ENCODE results near the gene COA1.

COA1 gene

GRCh38 chr7:43764039-43764761 lies 34.9 kb upstream of the COA1 start:
- CTCF ChIA-PET: interaction anchor here (0.9 to 1.9 kb wide), 8 partner anchors 9 to 182 kb away, joined by 3 to 11 read pairs (median 3); partner anchors contain the start of gene STK17A
- POLR2A ChIA-PET: interaction anchor here (1.9 kb wide), 1 partner anchor 181 kb away, joined by 4 read pairs; the partner anchor contains the start of gene STK17A
- DNase-seq (ENCODE audit: extremely low spot score): peak; percentile 65
- TF ChIP-seq CTCF (IDR thresholded peaks at IDR 0.05; ENCODE audit: control extremely low read depth, extremely low read depth, low read depth, missing control alignments): no peak

GRCh38 chr7:43763183-43763582 lies 33.9 kb upstream of the COA1 start:
- no peak for TF ChIP-seq CTCF (IDR thresholded peaks at IDR 0.05; ENCODE audit: control extremely low read depth, extremely low read depth, low read depth, missing control alignments)
- POLR2A ChIA-PET: interaction anchor here (1.1 kb wide), 1 partner anchor 180 kb away, joined by 3 read pairs; the partner anchor contains the start of gene STK17A
- DNase-seq (ENCODE audit: extremely low spot score): no peak
- CTCF ChIA-PET: interaction anchor here (2.0 to 5.6 kb wide), 2 partner anchors 27 to 182 kb away, joined by 9 to 35 read pairs; partner anchors contain the start of gene STK17A

GRCh38 chr7:43761938-43762692 lies 32.8 kb upstream of the COA1 start:
- CTCF ChIA-PET: interaction anchor here (1.5 to 5.6 kb wide), 4 partner anchors 17 to 181 kb away, joined by 3 to 35 read pairs (median 6); partner anchors contain the start of gene STK17A
- DNase-seq (ENCODE audit: extremely low spot score): no peak
- no peak for TF ChIP-seq CTCF (IDR thresholded peaks at IDR 0.05; ENCODE audit: control extremely low read depth, extremely low read depth, low read depth, missing control alignments)
- POLR2A ChIA-PET: interaction anchor here (0.8 to 1.6 kb wide), 3 partner anchors 26 to 180 kb away, joined by 3 to 6 read pairs (median 6); partner anchors contain the start of gene STK17A

- DNase-seq (ENCODE audit: extremely low spot score): no peak
- CTCF ChIA-PET: interaction anchor here (1.2 to 5.6 kb wide), 6 partner anchors 16 to 180 kb away, joined by 3 to 35 read pairs (median 4); partner anchors contain the start of gene STK17A
- POLR2A ChIA-PET: interaction anchor here (1.6 kb wide), 1 partner anchor 179 kb away, joined by 6 read pairs; the partner anchor contains the start of gene STK17A
- TF ChIP-seq CTCF (IDR thresholded peaks at IDR 0.05; ENCODE audit: control extremely low read depth, extremely low read depth, low read depth, missing control alignments): no peak
These were observed 32.1 kb upstream of the COA1 start for GRCh38 chr7:43761382-43761781.

GRCh38 chr7:43760861-43761260 lies 31.5 kb upstream of the COA1 start:
- CTCF ChIA-PET: interaction anchor here (0.8 to 5.6 kb wide), 6 partner anchors 16 to 179 kb away, joined by 3 to 35 read pairs (median 4); partner anchors contain the start of gene STK17A
- POLR2A ChIA-PET: interaction anchor here (1.6 kb wide), 1 partner anchor 178 kb away, joined by 6 read pairs; the partner anchor contains the start of gene STK17A
- no peak for TF ChIP-seq CTCF (IDR thresholded peaks at IDR 0.05; ENCODE audit: control extremely low read depth, extremely low read depth, low read depth, missing control alignments)
- DNase-seq (ENCODE audit: extremely low spot score): no peak

All from GM10248 (cell line).